ENCODE measurements around the gene ZNF175.

DNA sequence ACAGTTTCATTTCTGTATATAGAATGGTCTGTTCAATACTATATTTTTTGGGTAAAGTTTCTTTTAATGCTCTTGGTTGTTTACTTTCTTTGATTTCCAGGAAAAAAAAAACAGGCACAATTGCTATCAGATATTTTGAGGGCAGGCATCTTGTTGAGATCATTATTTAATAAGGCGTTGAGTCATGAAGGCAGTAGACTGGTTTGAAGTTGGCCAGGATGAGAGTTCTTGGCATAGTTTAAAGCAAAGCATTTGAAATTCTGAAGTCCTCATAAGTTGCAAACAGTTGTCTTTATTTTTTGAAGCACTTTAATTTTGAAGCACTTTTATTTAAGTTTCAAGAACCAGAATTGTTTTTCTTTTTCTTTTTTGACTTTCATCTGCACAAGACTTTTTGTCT is 2.6 kb upstream of the ZNF175 start:
- TF ChIP-seq, protein P1, sequence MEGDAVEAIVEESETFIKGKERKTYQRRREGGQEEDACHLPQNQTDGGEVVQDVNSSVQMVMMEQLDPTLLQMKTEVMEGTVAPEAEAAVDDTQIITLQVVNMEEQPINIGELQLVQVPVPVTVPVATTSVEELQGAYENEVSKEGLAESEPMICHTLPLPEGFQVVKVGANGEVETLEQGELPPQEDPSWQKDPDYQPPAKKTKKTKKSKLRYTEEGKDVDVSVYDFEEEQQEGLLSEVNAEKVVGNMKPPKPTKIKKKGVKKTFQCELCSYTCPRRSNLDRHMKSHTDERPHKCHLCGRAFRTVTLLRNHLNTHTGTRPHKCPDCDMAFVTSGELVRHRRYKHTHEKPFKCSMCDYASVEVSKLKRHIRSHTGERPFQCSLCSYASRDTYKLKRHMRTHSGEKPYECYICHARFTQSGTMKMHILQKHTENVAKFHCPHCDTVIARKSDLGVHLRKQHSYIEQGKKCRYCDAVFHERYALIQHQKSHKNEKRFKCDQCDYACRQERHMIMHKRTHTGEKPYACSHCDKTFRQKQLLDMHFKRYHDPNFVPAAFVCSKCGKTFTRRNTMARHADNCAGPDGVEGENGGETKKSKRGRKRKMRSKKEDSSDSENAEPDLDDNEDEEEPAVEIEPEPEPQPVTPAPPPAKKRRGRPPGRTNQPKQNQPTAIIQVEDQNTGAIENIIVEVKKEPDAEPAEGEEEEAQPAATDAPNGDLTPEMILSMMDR (IDR thresholded peaks at IDR 0.05; ENCODE audit: extremely low read depth in 1 of 2, insufficient read depth in 1 of 2, low read depth in 1 of 2, low read length in 2 of 2): no peak
- TF ChIP-seq JUN (IDR thresholded peaks at IDR 0.05; ENCODE audit: borderline replicate concordance, insufficient read depth, insufficient read length, low read depth): no peak
- no peak for TF ChIP-seq POLR2A (IDR thresholded peaks at IDR 0.05; ENCODE audit: low read depth, low read length)
- no peak for TF ChIP-seq GATA2 (IDR thresholded peaks at IDR 0.05; ENCODE audit: insufficient read depth, insufficient read length, low read depth, low read length)
- no peak for TF ChIP-seq EZH2 (IDR thresholded peaks at IDR 0.05; ENCODE audit: borderline replicate concordance, low read depth, low read length, severe bottlenecking)
- no peak for TF ChIP-seq POLR2AphosphoS5 (IDR thresholded peaks at IDR 0.05; ENCODE audit: insufficient read depth, low read depth, low read length)

Data from endothelial cell of umbilical vein (primary cell).